HG03064 (cell line): ENCODE results near the gene SELENOS.

ENCODE experiments used
- ATAC-seq: cut with Tn5 transposase; IDR thresholded peaks from one replicate; pipeline ENCODE4 v1.9.1; 2021; ENCODE audit warnings: low read depth; ENCODE audit not compliant: unreplicated experiment

The SELENOS gene, protein sequence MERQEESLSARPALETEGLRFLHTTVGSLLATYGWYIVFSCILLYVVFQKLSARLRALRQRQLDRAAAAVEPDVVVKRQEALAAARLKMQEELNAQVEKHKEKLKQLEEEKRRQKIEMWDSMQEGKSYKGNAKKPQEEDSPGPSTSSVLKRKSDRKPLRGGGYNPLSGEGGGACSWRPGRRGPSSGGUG

DNA sequence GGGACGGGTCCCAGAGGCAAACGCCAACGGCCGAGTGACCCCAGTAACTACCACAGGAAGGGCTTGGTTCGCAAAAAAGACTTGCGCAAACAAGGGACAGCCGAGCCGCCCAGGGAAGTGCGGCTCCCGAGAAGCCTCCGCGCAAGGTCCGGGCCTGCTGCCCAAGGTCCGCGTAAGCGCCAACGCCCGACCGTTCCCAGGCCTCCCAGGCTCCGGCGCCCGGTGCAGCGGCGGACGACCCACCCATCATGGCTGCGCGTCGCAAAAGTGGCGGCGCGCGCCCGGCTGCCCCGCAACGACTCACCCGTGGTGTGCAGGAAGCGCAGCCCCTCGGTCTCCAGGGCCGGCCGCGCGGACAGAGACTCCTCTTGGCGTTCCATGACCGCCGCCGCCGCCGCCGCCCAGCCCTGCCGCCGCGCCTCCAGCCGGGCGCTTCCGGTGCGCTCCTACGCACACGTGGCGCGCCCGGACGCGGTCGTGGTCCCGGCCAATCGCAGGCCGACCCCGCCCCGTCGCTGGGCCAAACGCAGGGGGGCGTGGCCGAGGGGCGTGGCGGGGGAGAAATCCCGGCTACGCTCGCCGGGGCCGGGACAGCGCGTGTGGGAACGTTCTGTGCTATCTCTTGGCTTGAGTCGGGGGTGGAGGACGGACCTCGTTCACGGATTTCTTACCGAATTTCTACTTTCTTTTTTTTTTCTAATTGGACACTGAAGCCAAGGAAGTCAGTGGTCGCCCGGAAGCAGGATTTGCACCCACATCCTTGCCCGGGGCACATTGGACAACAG, at the start of gene SELENOS:
Gene SELENOS (minus strand): TSS at position 448 of the 785 bp plus-strand sequence. CDS start 68 bp downstream, at position 380.
- ATAC-seq, result peak; percentile 89

DNA sequence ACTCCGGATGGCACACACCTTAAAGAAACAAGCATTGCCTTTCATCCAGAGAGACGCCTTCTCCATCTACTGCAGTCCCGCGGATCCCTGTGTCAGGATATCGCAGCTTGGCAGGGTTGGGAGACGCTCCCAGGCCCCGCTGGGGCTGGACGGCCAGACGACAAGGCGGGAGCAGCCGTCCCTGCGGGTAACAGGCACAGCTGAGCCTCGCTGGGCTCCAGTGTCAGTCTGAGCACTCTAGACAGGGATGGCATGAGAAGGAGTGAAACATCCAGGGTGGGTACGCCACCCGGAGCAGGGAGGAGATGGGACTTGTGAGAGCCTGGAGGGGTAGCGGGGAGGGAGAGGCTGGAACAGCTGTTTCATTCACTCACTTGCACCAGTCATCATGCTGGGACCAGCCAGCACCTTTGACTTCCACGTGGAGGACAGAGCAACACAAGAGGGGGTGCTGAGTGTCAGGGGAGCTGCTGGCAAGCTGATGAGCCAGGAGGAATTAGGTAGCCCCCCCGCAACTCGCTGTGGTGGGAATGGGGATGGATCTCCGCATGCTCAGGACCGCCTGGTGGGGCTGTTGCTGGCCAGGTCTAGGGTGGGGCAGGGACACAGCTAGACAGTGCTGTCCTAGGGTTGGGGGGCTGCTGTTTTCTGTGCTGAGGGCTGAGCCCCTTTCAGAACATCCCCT, 49.3 kb upstream of the SELENOS start:
- ATAC-seq, result no peak

- ATAC-seq, result no peak
Observed at GRCh38 chr15:101326026-101326315, 48.7 kb upstream of the SELENOS start.

DNA sequence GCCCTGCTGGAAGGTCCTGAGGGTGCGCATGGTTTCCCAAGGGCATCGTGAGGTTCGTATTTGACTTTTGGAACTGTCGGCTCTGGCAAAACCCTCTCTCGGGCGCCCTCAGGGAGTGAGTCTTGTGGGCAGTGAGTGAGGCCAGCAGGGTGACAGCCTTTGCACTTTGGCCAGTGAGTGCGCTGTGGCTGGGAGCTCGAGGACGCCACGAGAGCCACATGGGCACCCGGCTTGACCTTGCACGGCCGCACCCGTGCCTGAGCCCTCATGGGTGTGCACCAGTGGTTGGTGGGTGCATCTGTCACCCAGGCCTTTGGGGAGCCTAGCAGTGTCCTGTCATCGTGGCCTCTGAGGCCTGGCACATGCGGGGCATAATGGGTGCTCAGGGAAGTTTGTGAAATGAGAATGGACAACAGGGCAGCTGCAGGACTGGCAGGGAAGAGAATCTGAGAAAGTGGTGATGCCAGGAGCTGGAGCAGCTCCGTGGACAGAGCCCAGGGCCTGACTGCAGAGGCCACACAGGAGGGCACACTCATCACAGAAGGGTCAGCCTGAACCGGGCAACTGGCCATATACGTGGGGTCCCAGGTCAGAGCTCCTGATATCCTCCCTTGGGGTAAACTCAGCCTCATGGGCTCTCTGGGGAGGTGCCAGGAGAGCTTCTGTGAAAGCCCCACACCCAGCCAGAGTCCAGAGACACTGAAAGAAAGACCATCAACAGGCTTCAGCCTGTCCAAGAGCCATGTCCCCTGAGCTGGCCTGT, 48.2 kb upstream of the SELENOS start:
- no peak for ATAC-seq

GRCh38 chr15:101324524-101325177, 47.4 kb upstream of the SELENOS start:
- no peak for ATAC-seq

GRCh38 chr15:101323793-101324523, 46.7 kb upstream of the SELENOS start:
- no peak for ATAC-seq

DNA sequence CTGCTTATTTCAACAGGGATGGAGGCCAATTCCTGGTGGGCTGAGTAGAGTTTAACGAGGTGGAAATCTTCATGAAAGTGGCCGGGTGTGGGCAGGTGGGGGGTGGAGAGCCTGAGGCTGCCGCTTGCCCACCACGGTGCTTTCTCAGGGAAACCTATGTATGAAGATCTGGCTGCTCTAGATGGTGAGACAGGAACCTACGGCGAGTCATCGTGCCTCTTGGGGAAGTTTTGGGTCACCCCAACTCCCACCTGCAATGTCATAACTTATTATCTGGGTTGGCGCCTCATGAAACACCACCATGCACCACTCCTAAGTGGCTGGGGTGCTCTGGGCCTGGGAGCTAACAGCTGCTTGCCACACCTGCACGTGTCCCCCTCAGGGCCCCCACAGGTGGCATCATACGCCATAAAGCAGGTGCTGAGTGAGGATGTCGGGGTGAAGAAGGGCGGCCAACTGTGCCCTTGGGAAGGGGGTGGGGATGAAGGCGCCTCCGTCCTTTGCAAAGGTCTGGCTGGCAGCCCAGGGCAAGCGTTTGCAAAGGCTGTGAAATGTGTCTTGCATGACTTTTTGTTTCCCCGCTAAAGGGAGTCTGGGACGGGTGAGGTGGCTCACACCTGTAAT, 45.7 kb upstream of the SELENOS start:
- no peak for ATAC-seq

DNA sequence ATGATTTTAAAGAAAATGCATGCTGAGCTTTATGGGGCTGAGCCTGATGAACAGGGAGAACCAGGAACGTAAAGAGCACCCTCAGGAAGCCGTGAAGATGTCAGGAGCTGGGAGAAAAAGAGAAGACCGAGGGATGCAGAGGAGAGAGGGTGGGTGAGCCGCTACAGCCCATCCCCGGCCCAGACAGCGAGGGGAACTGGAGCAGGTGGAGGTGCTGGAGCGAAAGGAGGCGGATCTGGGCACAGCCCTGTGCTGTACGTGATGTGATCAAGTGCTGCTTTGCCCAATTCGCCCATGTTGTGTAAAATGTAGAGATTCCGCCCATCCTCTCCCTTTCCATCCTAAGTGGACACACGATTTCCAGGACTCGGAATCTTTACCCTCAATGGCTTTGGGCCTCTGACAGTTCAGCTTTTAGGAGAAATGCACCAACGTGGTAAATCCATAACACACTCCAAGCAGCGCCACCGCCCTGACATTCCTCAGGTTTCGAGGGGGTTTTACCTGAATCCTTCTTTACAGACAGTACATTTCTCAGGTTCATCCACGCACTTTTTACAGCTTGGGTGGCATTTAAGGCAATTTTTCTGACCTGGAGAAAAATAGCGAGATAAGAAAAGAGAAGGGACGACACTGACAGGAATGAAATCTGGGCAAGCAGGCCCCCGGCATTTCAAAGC, 44.9 kb upstream of the SELENOS start:
- no peak for ATAC-seq

- no peak for ATAC-seq
Observed at GRCh38 chr15:101320501-101321052, 43.3 kb upstream of the SELENOS start.

DNA sequence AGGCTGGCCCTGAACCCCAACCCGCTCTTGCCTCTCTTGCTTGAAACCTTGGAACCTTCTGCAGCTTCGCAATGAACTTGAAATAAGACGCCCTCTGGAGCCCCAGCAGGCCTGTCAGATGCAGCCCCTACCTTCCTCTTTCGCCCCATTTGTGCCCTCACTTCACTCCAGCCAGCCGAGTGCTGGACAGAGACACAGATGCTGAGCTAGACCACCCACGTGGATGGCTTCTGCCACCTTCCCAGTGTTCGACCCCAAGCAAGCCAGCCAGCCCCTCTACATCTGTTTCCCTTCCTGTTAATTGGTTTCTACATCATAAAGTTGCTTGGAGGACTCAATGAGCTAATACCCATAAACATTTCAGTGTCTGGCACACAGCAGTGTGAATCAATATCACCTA, 41.6 kb upstream of the SELENOS start:
- no peak for ATAC-seq

- ATAC-seq, result no peak
Observed at GRCh38 chr15:101318147-101318819, 41.0 kb upstream of the SELENOS start.

DNA sequence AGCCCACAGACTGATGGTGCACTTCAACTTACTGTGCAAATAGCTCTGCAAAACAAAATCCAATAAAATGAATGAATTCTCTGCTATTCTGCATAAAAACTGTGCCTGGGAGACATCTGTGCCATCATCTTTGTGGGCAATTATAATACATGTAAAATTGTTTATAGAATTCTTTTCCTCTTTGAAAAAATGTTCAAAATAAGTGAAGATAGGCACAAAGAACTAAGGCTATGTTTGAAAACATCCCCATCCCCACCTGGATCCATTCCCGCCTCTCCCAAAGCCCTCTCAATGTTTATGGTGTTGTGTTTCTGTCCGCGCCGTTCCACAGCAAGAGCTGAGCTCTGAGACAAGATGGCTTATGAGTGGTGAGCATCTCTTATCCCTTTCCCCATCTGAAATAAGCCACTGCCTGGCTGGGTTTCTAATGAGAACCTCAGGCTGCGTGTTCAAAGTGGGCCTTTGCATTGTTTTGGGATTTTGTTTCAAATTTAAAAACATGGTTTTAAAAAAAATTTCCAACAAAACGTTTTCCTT, 40.1 kb upstream of the SELENOS start:
- ATAC-seq, result no peak

- no peak for ATAC-seq
Observed at GRCh38 chr15:101316529-101316928, 39.2 kb upstream of the SELENOS start.

GRCh38 chr15:101315736-101316135, 38.5 kb upstream of the SELENOS start:
- no peak for ATAC-seq

DNA sequence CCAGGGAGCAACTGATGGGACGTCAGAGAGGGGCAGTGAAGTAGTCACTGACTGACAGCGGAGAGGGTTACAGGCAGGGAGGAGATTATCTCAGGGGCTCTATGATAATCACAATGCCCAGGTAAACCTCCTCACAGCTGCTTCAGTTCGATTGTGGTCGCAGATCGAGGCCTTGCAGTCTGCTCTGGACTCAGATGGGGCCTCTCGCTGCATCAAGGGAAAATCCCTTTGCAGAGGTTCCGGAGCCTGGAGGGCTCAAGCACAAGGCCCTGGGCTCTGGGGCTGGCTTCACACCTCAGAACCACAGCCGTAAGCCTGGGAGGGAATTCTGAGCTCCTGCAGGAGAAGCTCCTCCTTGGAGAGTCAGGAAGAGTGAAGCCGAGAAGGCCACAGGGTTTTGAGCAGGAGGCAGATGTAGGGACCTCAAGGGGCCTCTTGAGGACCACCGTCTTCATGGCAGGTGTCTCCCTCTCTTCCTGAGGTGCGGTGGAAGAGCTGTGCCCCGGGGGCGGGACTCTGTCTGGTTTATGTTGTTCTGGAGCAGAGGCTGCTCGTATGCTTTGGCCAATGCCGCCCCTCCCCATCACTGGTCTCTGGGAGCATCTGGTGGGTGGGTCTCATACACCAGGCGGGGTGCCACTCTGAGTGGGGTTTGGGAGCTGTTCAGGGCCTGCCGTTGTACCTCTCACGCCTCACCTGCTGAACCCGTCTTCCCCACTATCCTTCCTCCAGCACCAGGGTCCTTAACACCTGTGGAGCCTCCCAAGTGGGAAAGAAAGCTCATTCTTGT, 37.2 kb upstream of the SELENOS start:
- ATAC-seq, result no peak

DNA sequence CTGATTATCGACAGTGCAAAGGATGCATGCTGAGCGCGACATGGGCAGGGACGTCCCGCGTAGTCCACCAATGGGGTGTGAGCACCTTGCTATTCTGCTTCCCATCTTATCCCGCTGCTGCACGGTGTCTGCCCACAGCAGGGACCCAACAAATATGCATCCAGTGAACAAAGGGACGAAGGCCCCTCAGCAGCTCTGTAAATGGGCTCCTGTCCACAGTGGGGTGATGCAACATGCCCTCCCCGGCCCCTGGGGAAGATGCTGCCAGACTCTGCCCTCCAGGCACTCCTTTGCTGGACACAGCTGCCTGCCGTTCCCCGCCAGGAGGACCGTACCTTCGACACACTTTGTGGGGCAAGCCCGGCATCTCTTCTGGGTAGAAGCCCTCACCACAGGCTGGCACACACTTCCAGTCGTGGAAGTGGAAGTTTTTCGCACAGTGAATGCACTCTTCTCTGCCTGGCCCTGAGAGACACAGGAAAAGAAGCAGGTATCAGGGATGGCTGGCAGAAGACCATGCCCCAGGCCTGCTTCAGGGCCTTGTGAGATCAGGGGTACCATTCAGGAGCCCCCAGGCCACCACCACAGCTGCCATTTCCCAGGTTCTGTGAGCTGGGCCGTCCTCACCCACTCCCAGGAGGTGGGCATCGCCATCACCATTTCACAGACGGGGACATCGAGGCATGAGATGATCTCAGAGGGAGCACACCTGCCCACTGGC, 35.9 kb upstream of the SELENOS start:
- ATAC-seq, result no peak
